ENCODE measurements around the gene ATXN1.
A peak's percentile ranks its signal among the peaks of the same experiment; 100 is the strongest.
"Not testable (repeated sequence)": the region's sequence is repeated elsewhere in the genome, so short reads cannot be mapped to it uniquely, and the experiment has no call there.

ATXN1 gene

DNA sequence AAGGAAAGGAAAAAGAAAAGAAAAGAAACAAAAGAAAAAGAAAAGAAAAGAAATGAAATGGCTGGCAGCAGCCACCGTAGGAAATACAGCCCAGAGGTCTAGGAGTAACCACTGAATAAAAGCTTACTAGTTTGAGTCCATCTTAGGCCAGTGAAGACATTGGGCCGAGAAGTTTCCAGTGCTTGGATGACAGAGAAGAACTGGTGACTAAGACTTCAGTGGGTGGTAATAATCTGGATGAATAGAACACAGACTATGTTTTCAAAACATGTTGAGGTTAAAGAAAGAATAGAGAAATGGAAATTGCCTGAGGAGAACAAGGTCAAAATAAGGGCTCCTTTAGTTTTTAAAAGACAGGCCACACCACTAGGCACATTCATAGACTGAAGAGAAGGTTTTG, 198.8 kb downstream of the ATXN1 start:
- no peak for DNase-seq

DNA sequence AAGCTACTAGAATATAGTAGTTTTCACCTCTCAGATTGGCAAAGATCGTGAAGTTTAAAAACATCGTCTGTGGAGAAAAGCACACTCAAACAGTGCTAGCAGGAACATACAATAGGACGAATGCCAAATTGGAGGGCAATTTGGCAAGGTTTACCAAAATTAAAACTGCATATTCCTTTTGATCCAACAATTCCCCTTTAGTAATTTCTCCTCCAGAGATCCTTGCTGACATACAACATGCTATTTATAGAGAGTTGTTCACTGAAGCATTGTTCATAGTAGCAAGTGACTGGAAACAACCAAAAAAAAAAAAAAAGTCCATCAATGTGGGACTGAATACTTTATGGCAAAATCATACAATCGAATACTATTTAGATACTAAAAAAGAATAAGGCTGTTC, 202.2 kb downstream of the ATXN1 start:
- DNase-seq, result no peak

GRCh38 chr6:16555550-16555949, 205.7 kb downstream of the ATXN1 start:
- DNase-seq, result no peak

DNA sequence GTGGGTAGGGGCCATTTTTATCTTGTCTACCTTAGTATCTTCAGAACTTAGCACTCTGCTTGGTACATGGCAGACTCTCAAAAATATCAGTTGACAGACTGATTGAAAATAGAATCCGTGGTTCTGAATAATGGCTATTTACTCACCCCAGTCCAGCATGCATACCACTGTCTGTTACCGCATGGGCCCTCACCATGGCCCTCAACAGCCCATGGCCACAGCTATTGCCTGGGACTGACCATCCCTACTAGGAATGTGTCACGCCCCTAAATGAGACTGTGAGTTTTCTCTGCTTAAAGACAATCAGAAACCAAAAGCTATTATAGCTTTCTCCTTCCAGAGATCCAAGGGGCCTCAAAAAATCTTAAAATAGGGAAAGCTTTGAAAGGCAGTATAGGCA, 207.7 kb downstream of the ATXN1 start:
- DNase-seq, result no peak

DNA sequence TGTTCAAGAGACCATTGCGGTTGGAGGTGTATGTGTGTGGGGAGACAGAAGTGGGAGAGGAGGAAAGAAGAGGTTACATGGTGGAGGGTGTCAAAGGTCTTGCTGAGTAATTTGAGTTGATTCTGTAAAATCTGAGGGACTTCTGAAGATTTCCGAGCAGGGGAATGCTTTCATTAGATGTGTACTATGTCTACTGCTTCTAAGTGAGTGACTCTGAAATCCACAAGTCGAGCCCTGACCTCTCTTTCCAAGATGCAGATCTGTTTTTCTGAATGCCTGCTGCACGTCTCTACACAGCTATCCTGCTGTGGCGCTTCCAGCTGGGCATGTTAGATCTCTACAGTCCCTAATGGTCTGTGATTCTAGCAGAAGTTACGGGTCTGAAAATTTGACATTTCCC, 209.8 kb downstream of the ATXN1 start:
- no peak for DNase-seq

DNA sequence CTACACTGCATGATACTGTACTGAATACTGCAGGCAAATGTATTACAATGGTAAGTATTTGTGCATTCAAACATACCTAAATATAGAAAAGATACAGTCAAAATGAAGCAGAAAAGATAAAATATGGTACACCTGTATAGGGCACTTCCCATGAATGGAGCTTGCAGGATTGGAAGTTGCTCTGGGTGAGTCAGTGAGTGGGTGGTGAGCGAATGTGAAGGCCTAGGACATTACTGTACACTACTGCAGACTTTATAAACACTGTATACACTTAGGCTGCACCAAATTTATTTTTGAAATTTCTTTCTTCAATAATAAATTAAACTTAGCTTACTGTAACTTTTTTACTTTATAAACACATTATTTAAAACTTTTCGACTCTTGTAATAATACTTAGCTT, 213.1 kb downstream of the ATXN1 start:
- DNase-seq, result no peak

DNA sequence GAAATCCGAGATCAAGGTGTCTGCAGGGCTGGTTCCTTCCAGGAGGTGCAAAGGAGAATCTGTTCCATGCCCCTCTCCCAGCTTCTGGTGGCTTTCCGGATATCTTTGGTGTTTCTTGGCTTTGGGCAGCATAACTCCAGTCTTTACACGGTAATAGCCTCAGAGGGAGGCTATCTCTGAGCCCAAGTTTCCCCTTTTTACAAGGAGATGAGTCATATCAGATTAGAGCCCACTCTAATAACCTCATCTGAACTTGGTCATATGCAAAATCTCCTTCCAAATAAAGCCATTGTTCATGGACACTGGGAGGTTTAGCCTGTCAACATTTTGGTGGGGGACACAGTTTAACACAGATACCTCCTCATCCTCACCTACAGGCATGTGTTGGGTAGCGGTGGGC, 213.7 kb downstream of the ATXN1 start:
- no peak for DNase-seq

DNA sequence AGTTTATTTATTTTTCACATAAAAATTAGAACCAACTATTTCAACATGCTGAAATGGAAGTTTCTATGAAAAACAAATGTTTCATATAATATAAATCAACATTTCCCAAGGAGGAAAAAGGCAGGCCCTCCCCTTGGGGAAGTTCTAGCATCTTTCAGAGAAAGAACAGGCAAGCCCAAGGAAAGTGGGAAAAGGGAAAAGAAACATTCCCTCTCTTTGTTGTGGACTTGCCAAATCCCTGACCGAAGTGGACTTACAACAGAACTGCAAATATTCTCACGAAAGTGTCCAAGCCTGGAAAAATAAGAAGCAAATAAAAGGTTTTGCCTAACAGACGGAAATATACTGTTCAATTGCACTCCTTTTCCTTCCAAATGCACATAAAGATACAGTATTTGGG, 214.4 kb downstream of the ATXN1 start:
- no peak for DNase-seq

- no peak for DNase-seq
Observed at GRCh38 chr6:16545382-16545781, 215.9 kb downstream of the ATXN1 start.

GRCh38 chr6:16544521-16544920, 216.7 kb downstream of the ATXN1 start:
- no peak for DNase-seq

DNA sequence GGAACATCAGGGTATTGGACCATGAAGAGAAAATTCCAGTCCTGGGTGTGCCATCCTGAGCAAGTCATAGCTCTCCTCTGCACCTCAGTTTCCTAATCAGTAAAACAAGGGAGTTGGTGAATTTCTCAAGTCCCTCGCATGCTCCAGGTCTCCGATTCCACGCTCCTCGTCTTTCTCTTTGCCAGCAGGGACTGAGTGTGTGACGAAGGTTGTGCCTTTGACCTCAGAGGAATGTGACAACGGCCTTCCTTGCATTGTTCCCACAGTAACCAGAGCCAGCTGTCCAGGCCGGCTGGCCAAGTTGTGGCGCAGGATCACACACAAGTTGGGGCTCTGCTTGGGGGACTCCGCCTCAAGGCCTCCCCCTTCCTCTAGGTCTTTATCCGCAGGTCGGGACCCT, 217.3 kb downstream of the ATXN1 start:
- no peak for DNase-seq

DNA sequence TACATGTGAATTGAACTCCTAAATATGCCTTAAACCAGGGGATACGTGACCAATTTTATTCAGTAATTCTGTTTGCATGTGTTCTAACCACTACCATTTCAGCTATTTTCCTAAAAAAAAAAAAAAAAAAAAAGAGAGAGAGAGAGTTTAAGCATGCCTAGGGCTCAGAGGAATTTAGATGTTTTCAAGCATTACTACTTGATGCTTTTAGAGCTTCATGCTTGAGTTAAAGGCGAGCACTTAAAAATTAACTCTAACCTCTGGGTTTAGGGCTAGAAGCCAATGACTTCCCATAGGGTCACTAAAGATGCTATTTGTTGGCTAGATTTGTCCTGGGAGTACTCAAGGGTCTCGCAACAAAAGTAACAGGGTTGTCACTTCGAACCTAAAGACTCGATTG, 217.7 kb downstream of the ATXN1 start:
- no peak for DNase-seq

GRCh38 chr6:16542070-16542469, 219.2 kb downstream of the ATXN1 start:
- DNase-seq, result no peak

GRCh38 chr6:16540804-16541752, 220.2 kb downstream of the ATXN1 start:
- DNase-seq, result peak; percentile 9

GRCh38 chr6:16540383-16540782, 220.9 kb downstream of the ATXN1 start:
- DNase-seq, result not testable (repeated sequence)

- DNase-seq, result no peak
Observed at GRCh38 chr6:16539086-16539931, 222.0 kb downstream of the ATXN1 start.

- DNase-seq, result no peak
Observed at GRCh38 chr6:16535564-16535963, 225.7 kb downstream of the ATXN1 start.

DNA sequence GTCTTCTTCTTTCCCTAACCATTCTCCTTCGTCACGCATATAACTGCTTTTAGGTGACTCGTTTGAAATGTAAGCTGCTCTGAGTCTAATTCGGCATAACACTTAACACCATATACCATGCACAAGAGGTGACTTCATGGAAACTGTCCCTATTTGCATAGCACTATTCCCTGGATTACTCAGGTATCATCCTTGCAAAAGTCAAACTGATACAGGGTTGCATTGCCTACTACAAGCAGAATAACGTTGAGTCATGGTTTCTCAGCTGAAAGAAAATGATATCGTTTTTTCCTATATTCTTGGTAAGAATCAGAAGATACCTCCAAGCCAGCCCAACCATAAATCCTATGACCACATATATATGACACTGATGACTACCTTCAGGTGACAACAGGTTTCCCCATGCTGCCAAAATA, 227.5 kb downstream of the ATXN1 start:
- DNase-seq, result peak; percentile 70

DNA sequence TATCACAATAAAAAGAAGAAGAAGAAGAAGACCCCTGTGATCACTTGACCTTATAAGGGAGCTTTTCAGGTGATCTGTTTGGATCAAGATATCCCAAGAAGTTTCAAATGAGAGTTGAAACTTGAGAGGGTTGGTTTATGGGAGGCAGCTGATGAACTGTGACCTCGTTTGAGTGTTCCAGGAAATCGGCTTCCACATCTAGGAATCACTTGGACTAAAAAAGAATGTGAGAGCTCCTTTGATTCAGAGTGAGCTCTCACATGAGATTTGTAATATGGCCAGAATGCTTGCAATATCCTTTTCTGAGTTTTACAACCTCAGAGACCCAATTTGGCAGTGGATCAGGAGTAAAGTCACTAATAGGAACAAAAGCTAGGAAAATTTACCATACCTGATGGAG, 228.1 kb downstream of the ATXN1 start:
- no peak for DNase-seq

- no peak for DNase-seq
Observed at GRCh38 chr6:16527691-16528090, 233.6 kb downstream of the ATXN1 start.

- DNase-seq, result no peak
Observed at GRCh38 chr6:16524380-16524707, 236.9 kb downstream of the ATXN1 start.

GRCh38 chr6:16523606-16524379, 237.5 kb downstream of the ATXN1 start:
- no peak for DNase-seq

- DNase-seq, result no peak
Observed at GRCh38 chr6:16522937-16523336, 238.3 kb downstream of the ATXN1 start.
